H9 (cell line): Measurements from ENCODE around the gene TRABD. TPM values are rescaled to one million over a fixed set of nuclear protein-coding genes. Genes with fewer than 3 reads are reported as not detected.

Experiments
- DNase-seq: peaks from one replicate; pipeline ENCODE4 v3.0.0-alpha.2; 2017
- H2AFZ ChIP-seq: one replicate; pipeline ENCODE4 v1.6.1; 2013; ENCODE audit warnings: mild to moderate bottlenecking, low read length, control low read depth, moderate library complexity
- H2AK5ac ChIP-seq: 2 replicates; pipeline ENCODE4 v1.6.1; 2013; ENCODE audit warnings: low read length, control low read depth, mixed read lengths; ENCODE audit not compliant: insufficient read length
- H2BK120ac ChIP-seq: one replicate; pipeline ENCODE4 v1.6.1; 2013; ENCODE audit warnings: low read depth, mild to moderate bottlenecking, low read length, control low read depth, inconsistent platforms; ENCODE audit not compliant: poor library complexity, severe bottlenecking
- H2BK12ac ChIP-seq: 2 replicates; pipeline ENCODE4 v1.6.1; 2013; ENCODE audit warnings: low read length, control low read depth, mixed read lengths, low read depth; ENCODE audit not compliant: insufficient read length
- H2BK15ac ChIP-seq: 2 replicates; pipeline ENCODE4 v1.6.1; 2013; ENCODE audit warnings: low read depth, low read length, control low read depth
- H2BK20ac ChIP-seq: one replicate; pipeline ENCODE4 v1.6.1; 2013; ENCODE audit warnings: low read depth, mild to moderate bottlenecking, low read length, control low read depth, inconsistent platforms; ENCODE audit not compliant: poor library complexity, severe bottlenecking
- H2BK5ac ChIP-seq: 2 replicates; pipeline ENCODE4 v1.6.1; 2013; ENCODE audit warnings: low read length, control low read depth, mixed read lengths; ENCODE audit not compliant: insufficient read length
- H3K14ac ChIP-seq: 2 replicates; pipeline ENCODE4 v1.6.1; 2013; ENCODE audit warnings: low read length, control low read depth; ENCODE audit not compliant: insufficient read depth
- H3K18ac ChIP-seq: 2 replicates; pipeline ENCODE4 v1.6.1; 2013; ENCODE audit warnings: low read depth, mild to moderate bottlenecking, mixed read lengths, low read length, control low read depth; ENCODE audit not compliant: insufficient read length
- H3K23ac ChIP-seq: 2 replicates; pipeline ENCODE4 v1.6.1; 2013; ENCODE audit warnings: low read length, control low read depth, mixed read lengths, low read depth; ENCODE audit not compliant: insufficient read length
- H3K23me2 ChIP-seq: 2 replicates; pipeline ENCODE4 v1.6.1; 2013; ENCODE audit warnings: low read depth, mild to moderate bottlenecking, mixed read lengths, low read length, control low read depth; ENCODE audit not compliant: insufficient read length, poor library complexity, severe bottlenecking
- H3K27ac ChIP-seq: 2 replicates; pipeline ENCODE4 v1.5.1; 2013; ENCODE audit warnings: low read length, control low read depth, mixed read lengths, low read depth; ENCODE audit not compliant: insufficient read length
- H3K27me3 ChIP-seq: 2 replicates; pipeline ENCODE4 v1.6.1; 2013; ENCODE audit warnings: low read length, control low read depth, inconsistent platforms; ENCODE audit not compliant: insufficient read depth
- H3K4ac ChIP-seq: 2 replicates; pipeline ENCODE4 v1.6.1; 2013; ENCODE audit warnings: low read depth, mild to moderate bottlenecking, control low read depth, inconsistent platforms, low read length, moderate library complexity
- H3K4me1 ChIP-seq: 2 replicates; pipeline ENCODE4 v1.6.1; 2013; ENCODE audit warnings: low read length, control low read depth, inconsistent platforms; ENCODE audit not compliant: insufficient read depth
- H3K4me2 ChIP-seq: 2 replicates; pipeline ENCODE4 v1.6.1; 2013; ENCODE audit warnings: low read length, control low read depth, mixed read lengths; ENCODE audit not compliant: insufficient read length, insufficient read depth
- H3K56ac ChIP-seq: 2 replicates; pipeline ENCODE4 v1.6.1; 2013; ENCODE audit warnings: low read depth, mild to moderate bottlenecking, mixed read lengths, low read length, control low read depth; ENCODE audit not compliant: insufficient read length
- H3K79me1 ChIP-seq: 2 replicates; pipeline ENCODE4 v1.6.1; 2013; ENCODE audit warnings: low read depth, mild to moderate bottlenecking, moderate library complexity, low read length, control low read depth, inconsistent platforms; ENCODE audit not compliant: insufficient read depth, poor library complexity, severe bottlenecking
- H3K79me2 ChIP-seq: 2 replicates; pipeline ENCODE4 v1.6.1; 2013; ENCODE audit warnings: low read length, control low read depth, inconsistent platforms; ENCODE audit not compliant: insufficient read depth
- H3K9ac ChIP-seq: 2 replicates; pipeline ENCODE4 v1.6.1; 2013; ENCODE audit warnings: low read length, control low read depth, mixed read lengths; ENCODE audit not compliant: insufficient read length; ENCODE audit errors: extremely low read depth
- H3K9me3 ChIP-seq: one replicate; pipeline ENCODE4 v1.6.1; 2013; ENCODE audit warnings: low read depth, low read length, inconsistent platforms; ENCODE audit not compliant: control insufficient read depth
- H3T11ph ChIP-seq: one replicate; pipeline ENCODE4 v1.6.1; 2013; ENCODE audit warnings: mild to moderate bottlenecking, low read length, control low read depth, inconsistent platforms
- H4K20me1 ChIP-seq: one replicate; pipeline ENCODE4 v1.6.1; 2013; ENCODE audit not compliant: control insufficient read depth, insufficient read length, insufficient read depth
- H4K5ac ChIP-seq: 2 replicates; pipeline ENCODE4 v1.6.1; 2013; ENCODE audit warnings: low read depth, mild to moderate bottlenecking, mixed read lengths, low read length, control low read depth; ENCODE audit not compliant: insufficient read length
- H4K8ac ChIP-seq: replicated peaks from 2 replicates; pipeline ENCODE4 v1.6.1; 2013; ENCODE audit warnings: low read length, control low read depth, mixed read lengths, low read depth; ENCODE audit not compliant: insufficient read length
- H4K91ac ChIP-seq: 2 replicates; pipeline ENCODE4 v1.6.1; 2013; ENCODE audit warnings: low read depth, mild to moderate bottlenecking, moderate library complexity, mixed read lengths, low read length, control low read depth; ENCODE audit not compliant: insufficient read length
- H3K27ac Mint-ChIP-seq, 3 experiments: 2 replicates in 2 of 3; 3 replicates in 1 of 3; pipeline ENCODE4 v1.8.0; 2020 to 2021; ENCODE audit warnings: mixed read lengths in 3 of 3, mild to moderate bottlenecking in 1 of 3, moderate library complexity in 1 of 3
- H3K27me3 Mint-ChIP-seq: 2 replicates; pipeline ENCODE4 v1.8.0; 2021; ENCODE audit warnings: low read depth, mild to moderate bottlenecking, moderate library complexity, mixed read lengths
- H3K36me3 Mint-ChIP-seq, 3 experiments: 2 replicates in 2 of 3; 3 replicates in 1 of 3; pipeline ENCODE4 v1.8.0; 2020 to 2021; ENCODE audit warnings: low read depth in 3 of 3, mixed read lengths in 3 of 3; ENCODE audit not compliant: insufficient read depth in 1 of 3
- H3K4me1 Mint-ChIP-seq, 2 experiments: 2 replicates each; pipeline ENCODE4 v1.8.0; 2020; ENCODE audit warnings: mixed read lengths in 2 of 2
- H3K4me3 Mint-ChIP-seq, 2 experiments: 2 replicates in 1 of 2; 3 replicates in 1 of 2; pipeline ENCODE4 v1.8.0; 2020 to 2021; ENCODE audit warnings: mild to moderate bottlenecking in 2 of 2, mixed read lengths in 2 of 2, moderate library complexity in 1 of 2
- H3K9me3 Mint-ChIP-seq, 2 experiments: 2 replicates in 1 of 2; 3 replicates in 1 of 2; pipeline ENCODE4 v1.8.0; 2020; ENCODE audit warnings: mild to moderate bottlenecking in 2 of 2, mixed read lengths in 2 of 2, moderate library complexity in 1 of 2
- WGBS: extraction: QIAGEN DNeasy Blood & Tissue Kit; methylation state at CpG from one replicate; pipeline ENCODE4 v1.1.7; 2013; ENCODE audit warnings: missing lambda C conversion rate, low lambda C conversion rate, mixed read lengths; ENCODE audit not compliant: insufficient read length; ENCODE audit errors: extremely low coverage; 5-methylcytosine and 5-hydroxymethylcytosine counted together
- total RNA-seq: library from RNA; stranded (reverse); gene quantifications from 2 replicates; pipeline ENCODE4 v1.2.1, GENCODE V29; 2021
- TF ChIP-seq, protein P1 (sequence below): fragments of 200-600 bp; sonication (generic); conservative IDR thresholded peaks from 3 replicates; pipeline ENCODE4 v1.8.0; 2021; ENCODE audit warnings: antibody characterized with exemption, mild to moderate bottlenecking

TRABD gene
- total RNA-seq, 1 experiment from 2014 or later, result 47.8 TPM

DNA sequence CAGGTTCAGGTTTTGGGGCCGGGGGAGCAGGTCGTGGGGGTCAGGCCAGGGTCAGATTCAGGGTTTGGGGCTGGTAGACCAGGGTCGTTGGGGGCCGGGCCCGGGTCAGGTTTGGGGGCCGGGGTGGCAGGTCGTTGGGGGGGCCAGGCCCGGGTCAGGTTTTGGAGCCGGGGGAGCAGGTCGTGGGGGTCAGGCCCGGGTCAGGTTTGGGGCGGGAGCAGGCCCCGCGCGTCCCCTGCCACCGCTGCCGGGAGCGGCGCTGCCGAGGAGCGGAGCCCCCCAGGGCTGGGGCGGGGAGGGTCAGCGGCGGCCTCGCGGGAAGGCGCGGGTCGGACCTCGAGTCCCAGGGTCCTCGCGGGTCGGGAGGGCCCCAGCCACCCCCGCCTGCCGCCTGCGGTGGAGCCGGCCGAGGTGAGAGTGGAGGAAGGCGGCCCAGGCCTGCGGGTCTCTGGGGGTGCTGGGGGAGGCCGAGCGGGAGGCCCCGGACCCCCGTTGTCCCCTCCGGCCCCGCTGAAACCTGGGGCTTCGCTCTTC is 535 bp downstream of the TRABD start:
- H3K4me2 ChIP-seq, result peak overlapping the region; percentile 58
- H3K27ac ChIP-seq, result no peak overlapping the region
- H4K8ac ChIP-seq, result no peak overlapping the region
- H2BK12ac ChIP-seq, result no peak overlapping the region
- H4K91ac ChIP-seq, result no peak overlapping the region
- no peak overlapping the region for H2BK120ac ChIP-seq
- H3K36me3 Mint-ChIP-seq, result peaks cover 0 to 3% (median 1%) of the 10 kb centered on the region in 3 experiments; a peak in 5 of 7 replicates
- H2BK5ac ChIP-seq, result no peak overlapping the region
- no peak overlapping the region for H3K18ac ChIP-seq
- H3K23ac ChIP-seq, result no peak overlapping the region
- H3K9ac ChIP-seq, result no peak overlapping the region
- H2AK5ac ChIP-seq, result no peak overlapping the region
- no peak overlapping the region for H2AFZ ChIP-seq
- 0 out of 7 replicates have a peak overlapping the region, but pooled peaks of 1 of the 3 experiments have one; percentile 9 for H3K27ac Mint-ChIP-seq
- no peaks in the 10 kb centered on the region for H3K4me1 ChIP-seq
- no peak overlapping the region for H3T11ph ChIP-seq
- TF ChIP-seq, protein P1, sequence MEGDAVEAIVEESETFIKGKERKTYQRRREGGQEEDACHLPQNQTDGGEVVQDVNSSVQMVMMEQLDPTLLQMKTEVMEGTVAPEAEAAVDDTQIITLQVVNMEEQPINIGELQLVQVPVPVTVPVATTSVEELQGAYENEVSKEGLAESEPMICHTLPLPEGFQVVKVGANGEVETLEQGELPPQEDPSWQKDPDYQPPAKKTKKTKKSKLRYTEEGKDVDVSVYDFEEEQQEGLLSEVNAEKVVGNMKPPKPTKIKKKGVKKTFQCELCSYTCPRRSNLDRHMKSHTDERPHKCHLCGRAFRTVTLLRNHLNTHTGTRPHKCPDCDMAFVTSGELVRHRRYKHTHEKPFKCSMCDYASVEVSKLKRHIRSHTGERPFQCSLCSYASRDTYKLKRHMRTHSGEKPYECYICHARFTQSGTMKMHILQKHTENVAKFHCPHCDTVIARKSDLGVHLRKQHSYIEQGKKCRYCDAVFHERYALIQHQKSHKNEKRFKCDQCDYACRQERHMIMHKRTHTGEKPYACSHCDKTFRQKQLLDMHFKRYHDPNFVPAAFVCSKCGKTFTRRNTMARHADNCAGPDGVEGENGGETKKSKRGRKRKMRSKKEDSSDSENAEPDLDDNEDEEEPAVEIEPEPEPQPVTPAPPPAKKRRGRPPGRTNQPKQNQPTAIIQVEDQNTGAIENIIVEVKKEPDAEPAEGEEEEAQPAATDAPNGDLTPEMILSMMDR, result no peak
- no peak overlapping the region for H3K56ac ChIP-seq
- peak overlapping the region; percentile 85 to 91 for H3K4me3 Mint-ChIP-seq
- no CpG with 5 or more reads among the region's 47 CpGs for WGBS
- no peak for DNase-seq
- peaks cover 17% of the 10 kb centered on the region for H3K23me2 ChIP-seq
- H2BK20ac ChIP-seq, result no peak overlapping the region
- peaks cover 5% of the 10 kb centered on the region; the same call in 1 of the 2 replicates for H3K79me2 ChIP-seq
- H2BK15ac ChIP-seq, result no peak overlapping the region
- H3K79me1 ChIP-seq, result no peaks in the 10 kb centered on the region
- no peaks in the 10 kb centered on the region for H3K9me3 Mint-ChIP-seq
- no peak overlapping the region; the same call in 1 of the 2 replicates for H3K14ac ChIP-seq
- no peak overlapping the region for H4K5ac ChIP-seq
- no peaks in the 10 kb centered on the region for H3K27me3 ChIP-seq
- no peaks in the 10 kb centered on the region; the same call in none of the 2 replicates for H3K27me3 Mint-ChIP-seq
- no peak overlapping the region for H3K4ac ChIP-seq
- H3K9me3 ChIP-seq, result no peaks in the 10 kb centered on the region
- H3K4me1 Mint-ChIP-seq, result peaks cover 10 to 21% of the 10 kb centered on the region in 2 experiments
- no peaks in the 10 kb centered on the region for H4K20me1 ChIP-seq
